ENCODE results near the gene FLOT1. TPM values are rescaled to one million over a fixed set of nuclear protein-coding genes. Genes with fewer than 3 reads are reported as not detected.
"Not testable (repeated sequence)": the region's sequence is repeated elsewhere in the genome, so short reads cannot be mapped to it uniquely, and the experiment has no call there.

FLOT1 gene
- total RNA-seq, 1 donor from 2014 or later = 123 TPM

DNA sequence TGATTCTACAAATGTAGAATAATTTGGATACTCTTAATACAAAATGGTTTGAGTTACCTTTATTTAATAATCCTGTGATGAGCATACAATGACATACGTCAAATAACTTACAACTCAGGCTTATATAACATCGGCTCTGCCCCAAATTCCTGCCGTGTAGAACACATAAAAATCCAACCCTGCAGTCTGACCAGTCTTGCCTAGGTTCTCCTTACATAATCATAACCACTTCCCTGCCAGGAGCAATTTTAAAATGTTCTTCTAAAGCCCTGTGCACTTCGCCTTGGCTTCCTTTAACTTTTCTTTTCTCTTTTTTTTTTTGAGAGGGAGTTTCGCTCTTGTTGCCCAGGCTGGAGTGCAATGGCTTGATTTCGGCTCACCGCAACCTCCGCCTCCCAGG lies 18.1 kb upstream of the FLOT1 start:
- Histone ChIP-seq H3K36me3 (no peaks in the 10 kb centered on the region), H3K4me3 (no peak overlapping the region), H3K4me1 (peaks cover 4 to 17% of the 10 kb centered on the region in 2 donors), H3K27me3 (no peaks in the 10 kb centered on the region), H3K9me3 (no peaks in the 10 kb centered on the region), H3K27ac (no peak overlapping the region)
- DNase-seq (ENCODE audit: low spot score in 2 of 2) = no peak
- intact Hi-C loops (cut with DNase I) = no loop called here
- TF ChIP-seq, protein P1, sequence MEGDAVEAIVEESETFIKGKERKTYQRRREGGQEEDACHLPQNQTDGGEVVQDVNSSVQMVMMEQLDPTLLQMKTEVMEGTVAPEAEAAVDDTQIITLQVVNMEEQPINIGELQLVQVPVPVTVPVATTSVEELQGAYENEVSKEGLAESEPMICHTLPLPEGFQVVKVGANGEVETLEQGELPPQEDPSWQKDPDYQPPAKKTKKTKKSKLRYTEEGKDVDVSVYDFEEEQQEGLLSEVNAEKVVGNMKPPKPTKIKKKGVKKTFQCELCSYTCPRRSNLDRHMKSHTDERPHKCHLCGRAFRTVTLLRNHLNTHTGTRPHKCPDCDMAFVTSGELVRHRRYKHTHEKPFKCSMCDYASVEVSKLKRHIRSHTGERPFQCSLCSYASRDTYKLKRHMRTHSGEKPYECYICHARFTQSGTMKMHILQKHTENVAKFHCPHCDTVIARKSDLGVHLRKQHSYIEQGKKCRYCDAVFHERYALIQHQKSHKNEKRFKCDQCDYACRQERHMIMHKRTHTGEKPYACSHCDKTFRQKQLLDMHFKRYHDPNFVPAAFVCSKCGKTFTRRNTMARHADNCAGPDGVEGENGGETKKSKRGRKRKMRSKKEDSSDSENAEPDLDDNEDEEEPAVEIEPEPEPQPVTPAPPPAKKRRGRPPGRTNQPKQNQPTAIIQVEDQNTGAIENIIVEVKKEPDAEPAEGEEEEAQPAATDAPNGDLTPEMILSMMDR (IDR thresholded peaks at IDR 0.05) = no peak

DNA sequence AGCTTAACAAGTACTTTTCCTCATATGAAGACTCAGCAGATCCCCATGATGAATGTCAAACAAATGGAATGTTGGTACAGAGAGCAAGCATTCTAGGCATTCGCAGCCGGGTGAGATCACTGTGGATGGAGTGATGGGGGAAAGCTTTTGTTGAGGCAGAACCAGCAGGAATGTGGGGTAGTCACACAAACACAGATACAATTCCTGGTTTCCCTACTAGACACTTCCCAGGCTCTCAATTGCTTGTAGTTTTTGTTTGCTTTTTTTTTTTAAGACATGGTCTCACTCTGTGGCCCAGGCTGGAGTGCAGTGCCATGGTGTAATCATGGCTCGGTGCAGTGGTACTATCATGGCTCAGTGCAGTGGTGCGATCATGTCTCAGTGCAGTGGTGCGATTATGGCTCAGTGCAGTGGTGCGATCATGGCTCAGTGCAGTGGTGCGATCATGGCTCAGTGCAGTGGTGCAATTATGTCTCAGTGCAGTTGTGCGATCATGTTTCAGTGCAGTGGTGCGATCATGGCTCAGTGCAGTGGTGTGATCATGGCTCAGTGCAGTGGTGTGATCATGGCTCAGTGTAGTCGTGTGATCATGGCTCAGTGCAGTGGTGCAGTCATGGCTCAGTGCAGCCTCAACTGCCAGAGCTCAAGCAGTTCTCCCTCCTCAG lies 17.2 kb upstream of the FLOT1 start:
- Histone ChIP-seq H3K4me3 (no peak overlapping the region), H3K36me3 (no peaks in the 10 kb centered on the region), H3K4me1 (peaks cover 6 to 20% of the 10 kb centered on the region in 2 donors), H3K9me3 (no peaks in the 10 kb centered on the region), H3K27ac (peak overlapping the region; percentile 24 to 50), H3K27me3 (no peaks in the 10 kb centered on the region)
- intact Hi-C loops (cut with DNase I) = no loop called here
- DNase-seq (ENCODE audit: low spot score in 2 of 2) = peak in 1 of 2 donors; percentile 83
- TF ChIP-seq, protein P1 (IDR thresholded peaks at IDR 0.05) = no peak

DNA sequence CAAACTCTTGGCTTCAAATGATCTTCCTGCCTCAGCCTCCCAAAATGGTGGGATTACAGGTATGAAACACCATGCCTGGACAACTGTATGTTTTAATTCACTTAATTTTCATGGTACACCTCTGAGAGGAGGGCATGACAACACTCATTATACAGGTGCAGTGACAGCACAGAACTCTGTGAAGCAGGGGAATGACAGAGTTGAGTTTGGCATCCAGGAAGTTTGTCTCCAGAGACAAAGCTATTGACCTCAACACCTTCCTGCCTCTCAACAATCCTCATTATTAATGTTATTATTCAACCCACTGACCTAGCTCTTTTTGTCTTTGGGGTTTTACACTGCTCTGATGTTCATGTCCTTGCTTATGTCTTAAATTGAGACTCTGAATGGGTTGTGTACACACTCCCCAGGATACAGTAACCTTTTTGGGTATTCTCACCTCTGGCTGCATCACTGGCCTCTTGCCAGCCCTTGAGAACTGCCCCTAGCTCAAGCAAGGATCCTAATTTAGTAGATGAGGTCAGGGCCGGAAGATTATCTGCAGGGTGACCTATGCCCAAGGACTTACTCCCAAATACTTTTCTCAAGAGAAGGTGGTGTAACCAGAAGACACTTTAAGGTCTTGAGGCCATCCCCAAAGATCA lies 14.9 kb upstream of the FLOT1 start:
- no peaks in the 10 kb centered on the region for H3K36me3 ChIP-seq
- TF ChIP-seq, protein P1 (IDR thresholded peaks at IDR 0.05) = no peak
- H3K27ac ChIP-seq = no peak overlapping the region
- DNase-seq (ENCODE audit: low spot score in 2 of 2) = no peak
- H3K4me1 ChIP-seq = peaks cover 14 to 28% of the 10 kb centered on the region in 2 donors
- H3K4me3 ChIP-seq = no peak overlapping the region
- H3K9me3 ChIP-seq = no peaks in the 10 kb centered on the region
- no peaks in the 10 kb centered on the region for H3K27me3 ChIP-seq
- intact Hi-C loops (cut with DNase I) = no loop called here

DNA sequence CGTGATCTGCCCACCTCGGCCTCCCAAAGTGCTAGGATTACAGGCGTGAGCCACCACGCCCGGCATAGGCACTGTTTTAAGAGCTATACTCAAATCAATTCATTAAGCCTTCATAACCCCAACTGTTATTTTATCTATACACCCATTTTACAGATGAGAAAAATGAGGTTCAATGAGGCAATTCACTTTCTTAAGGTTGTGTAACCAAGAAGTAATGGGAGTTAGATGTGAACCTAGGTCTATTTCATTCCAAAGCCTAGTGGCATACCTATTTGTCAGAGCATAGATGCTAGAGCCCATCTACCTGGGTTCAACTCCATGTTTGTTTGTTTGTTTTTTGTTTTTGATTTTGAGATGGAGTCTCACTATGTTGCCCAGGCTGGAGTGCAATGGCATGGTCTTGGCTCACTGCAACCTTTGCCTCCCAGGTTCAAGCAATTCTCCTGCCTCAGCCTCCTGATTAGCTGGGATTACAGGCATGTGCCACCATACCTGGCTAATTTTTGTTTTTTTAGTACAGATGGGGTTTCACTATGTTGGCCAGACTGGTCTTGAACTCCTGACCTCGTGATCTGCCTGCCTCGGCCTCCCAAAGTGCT lies 14.0 kb upstream of the FLOT1 start:
- H3K9me3 ChIP-seq; intact Hi-C loops (cut with DNase I); H3K36me3 ChIP-seq; H3K27me3 ChIP-seq; H3K4me3 ChIP-seq; DNase-seq (ENCODE audit: low spot score in 2 of 2): not testable (repeated sequence)
- Histone ChIP-seq H3K27ac (peak overlapping the region in 1 of 2 donors; percentile 56), H3K4me1 (peaks cover 14 to 34% of the 10 kb centered on the region in 2 donors)

DNA sequence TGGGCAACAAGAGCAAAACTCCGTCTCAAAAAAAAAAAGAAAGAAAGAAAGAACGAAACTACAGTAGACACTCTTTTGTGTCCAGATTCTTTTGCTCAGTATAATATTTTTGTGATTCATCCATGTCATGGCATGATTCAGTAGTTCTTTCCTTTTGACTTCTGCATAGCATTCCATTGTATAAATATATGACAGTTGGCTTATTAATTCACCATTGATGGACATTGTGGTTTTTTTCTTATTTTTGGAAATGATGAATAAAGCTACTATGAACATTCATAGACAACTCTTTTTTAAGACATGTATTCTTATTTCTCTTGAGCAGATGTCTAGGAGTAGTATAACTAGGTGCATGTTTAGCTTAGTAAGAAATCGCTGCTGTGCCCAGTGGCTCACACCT lies 12.1 kb upstream of the FLOT1 start:
- no peak for DNase-seq (ENCODE audit: low spot score in 2 of 2)

More for the DNA sequence above, 12.1 kb upstream of the FLOT1 start:
- TF ChIP-seq, protein P1 (IDR thresholded peaks at IDR 0.05) = no peak
- Histone ChIP-seq H3K4me3 (no peak overlapping the region), H3K27me3 (no peaks in the 10 kb centered on the region), H3K36me3 (no peaks in the 10 kb centered on the region), H3K9me3 (no peaks in the 10 kb centered on the region), H3K4me1 (peaks cover 18 to 32% of the 10 kb centered on the region in 2 donors), H3K27ac (peak overlapping the region; percentile 58 to 92)
- intact Hi-C loops (cut with DNase I) = no loop called here

All from ascending aorta (tissue), 2 donors.